ENCODE measurements around the gene SIK2.

The SIK2 gene

DNA sequence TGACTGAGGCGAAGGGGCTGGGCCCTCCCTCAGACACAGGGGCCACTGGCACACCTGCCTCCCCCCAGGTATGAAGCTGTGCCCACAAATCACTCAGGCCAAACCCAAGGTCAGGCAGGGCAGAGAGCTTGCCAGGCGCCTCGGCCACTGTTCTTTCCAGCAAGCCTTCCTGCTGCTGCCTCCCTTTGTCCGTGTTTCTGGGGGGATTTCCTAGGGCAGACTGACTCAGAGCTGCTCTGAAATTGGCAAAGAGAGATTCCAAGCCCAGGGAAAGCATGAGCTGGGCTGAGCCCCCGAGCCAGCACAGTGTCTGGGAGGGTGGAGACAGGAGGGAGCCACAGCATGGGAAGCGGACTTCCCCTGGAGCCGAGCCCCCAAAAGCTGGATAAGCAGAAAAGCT lies 130.8 kb downstream of the SIK2 start:
- H2BK12ac ChIP-seq (ENCODE audit: low read length in 2 of 2): peak overlapping the region in 1 of 2 experiments; percentile 85
- peak overlapping the region; percentile 67 for H4K8ac ChIP-seq (ENCODE audit: low read length)
- no peak overlapping the region for H3K4me2 ChIP-seq (ENCODE audit: low read length, poor library complexity, severe bottlenecking)
- H3K4me1 ChIP-seq (ENCODE audit: control insufficient read depth, insufficient read depth, low read depth, low read length): peaks cover 56% of the 10 kb centered on the region
- no peak overlapping the region for H3K23ac ChIP-seq (ENCODE audit: low read length in 2 of 2)
- no peak overlapping the region for H2AFZ ChIP-seq (ENCODE audit: low read depth, low read length)
- peaks cover 2 to 16% of the 10 kb centered on the region in 2 experiments for H3K36me3 ChIP-seq (ENCODE audit: control insufficient read depth in 1 of 2, insufficient read depth in 2 of 2, low read depth in 1 of 2, low read length in 2 of 2)
- peak overlapping the region; percentile 24 for H3K27ac ChIP-seq (ENCODE audit: low read length, poor library complexity, severe bottlenecking)
- peaks cover 7% of the 10 kb centered on the region for H3K79me1 ChIP-seq (replicated peaks; ENCODE audit: low read length, poor library complexity, severe bottlenecking)
- H3K9ac ChIP-seq (ENCODE audit: low read length): peak overlapping the region; percentile 98
- no peak overlapping the region for H3K14ac ChIP-seq (ENCODE audit: low read length in 2 of 2)
- H3K4ac ChIP-seq (ENCODE audit: low read depth in 1 of 2, low read length in 2 of 2): peak overlapping the region in 1 of 2 experiments; percentile 5
- WGBS: 69% methylated on average over 7 of the region's 7 CpGs
- no peak overlapping the region for H2BK15ac ChIP-seq (ENCODE audit: low read depth, poor library complexity, severe bottlenecking)
- H2BK120ac ChIP-seq (ENCODE audit: low read depth, low read length): no peak overlapping the region
- peak overlapping the region; percentile 5 to 15 for H3K18ac ChIP-seq (ENCODE audit: low read depth in 1 of 2, low read length in 2 of 2)
- peak; percentile 87 for DNase-seq
- peak overlapping the region in 1 of 2 experiments; percentile 59 for H3K4me3 ChIP-seq (ENCODE audit: insufficient read depth in 1 of 2, low read depth in 1 of 2, low read length in 2 of 2)
- H3K9me3 ChIP-seq (ENCODE audit: control insufficient read depth, low read length): no peaks in the 10 kb centered on the region
- H2AK5ac ChIP-seq (ENCODE audit: low read length, severe bottlenecking): peak overlapping the region; percentile 88
- no peak overlapping the region for H2BK5ac ChIP-seq (ENCODE audit: low read depth, low read length, poor library complexity, severe bottlenecking)
- peak overlapping the region; percentile 23 for H4K91ac ChIP-seq (ENCODE audit: low read length)
- no peaks in the 10 kb centered on the region for H3K27me3 ChIP-seq (ENCODE audit: control insufficient read depth in 1 of 2, insufficient read depth in 1 of 2, low read length in 2 of 2)

DNA sequence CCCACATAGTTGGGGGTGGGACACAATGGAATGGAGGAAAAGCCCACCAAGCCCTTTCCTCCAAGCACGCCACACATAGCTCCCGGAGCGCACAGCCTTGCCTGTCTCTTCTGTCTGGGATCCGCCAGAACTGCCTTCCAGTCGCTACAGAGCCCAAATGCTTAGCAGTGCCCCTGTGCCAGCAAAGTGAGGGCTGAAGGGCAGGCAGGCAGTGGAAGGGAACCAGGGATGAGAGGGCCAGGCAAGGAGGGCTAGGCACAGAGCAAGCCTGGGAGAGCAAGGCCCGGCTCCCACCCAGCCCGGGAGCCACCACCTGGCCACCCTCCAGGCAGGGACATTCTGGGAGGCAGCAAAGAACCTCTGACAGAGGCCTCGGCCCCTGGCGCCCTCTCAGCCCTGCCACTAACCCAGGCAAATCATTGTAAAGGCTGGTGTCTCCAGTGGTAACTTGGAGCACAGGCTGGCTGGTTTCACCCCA lies 131.4 kb downstream of the SIK2 start:
- Histone ChIP-seq H2BK5ac (ENCODE audit: low read depth, low read length, poor library complexity, severe bottlenecking) (no peak overlapping the region), H3K9me3 (ENCODE audit: control insufficient read depth, low read length) (no peaks in the 10 kb centered on the region), H3K4ac (ENCODE audit: low read depth in 1 of 2, low read length in 2 of 2) (peak overlapping the region; percentile 20 to 90), H2BK15ac (ENCODE audit: low read depth, poor library complexity, severe bottlenecking) (peak overlapping the region; percentile 15), H3K36me3 (ENCODE audit: control insufficient read depth in 1 of 2, insufficient read depth in 2 of 2, low read depth in 1 of 2, low read length in 2 of 2) (peaks cover 6 to 20% of the 10 kb centered on the region in 2 experiments), H2AFZ (ENCODE audit: low read depth, low read length) (no peak overlapping the region), H3K9ac (ENCODE audit: low read length) (peak overlapping the region; percentile 98), H3K18ac (ENCODE audit: low read depth in 1 of 2, low read length in 2 of 2) (peak overlapping the region; percentile 50 to 75), H3K79me1 (replicated peaks; ENCODE audit: low read length, poor library complexity, severe bottlenecking) (peaks cover 7% of the 10 kb centered on the region), H3K23ac (ENCODE audit: low read length in 2 of 2) (no peak overlapping the region), H2BK120ac (ENCODE audit: low read depth, low read length) (peak overlapping the region; percentile 65), H4K91ac (ENCODE audit: low read length) (peak overlapping the region; percentile 96), H2BK12ac (ENCODE audit: low read length in 2 of 2) (peak overlapping the region; percentile 85 to 89), H3K4me3 (ENCODE audit: insufficient read depth in 1 of 2, low read depth in 1 of 2, low read length in 2 of 2) (peak overlapping the region in 1 of 2 experiments; percentile 6), H3K4me1 (ENCODE audit: control insufficient read depth, insufficient read depth, low read depth, low read length) (peaks cover 59% of the 10 kb centered on the region), H2AK5ac (ENCODE audit: low read length, severe bottlenecking) (peak overlapping the region; percentile 88), H3K4me2 (ENCODE audit: low read length, poor library complexity, severe bottlenecking) (no peak overlapping the region), H3K14ac (ENCODE audit: low read length in 2 of 2) (peak overlapping the region in 1 of 2 experiments; percentile 82), H3K27me3 (ENCODE audit: control insufficient read depth in 1 of 2, insufficient read depth in 1 of 2, low read length in 2 of 2) (no peaks in the 10 kb centered on the region), H4K8ac (ENCODE audit: low read length) (peak overlapping the region; percentile 42), H3K27ac (ENCODE audit: low read length, poor library complexity, severe bottlenecking) (peak overlapping the region; percentile 24)
- 91% methylated on average over 9 of the region's 9 CpGs for WGBS
- DNase-seq: no peak

DNA sequence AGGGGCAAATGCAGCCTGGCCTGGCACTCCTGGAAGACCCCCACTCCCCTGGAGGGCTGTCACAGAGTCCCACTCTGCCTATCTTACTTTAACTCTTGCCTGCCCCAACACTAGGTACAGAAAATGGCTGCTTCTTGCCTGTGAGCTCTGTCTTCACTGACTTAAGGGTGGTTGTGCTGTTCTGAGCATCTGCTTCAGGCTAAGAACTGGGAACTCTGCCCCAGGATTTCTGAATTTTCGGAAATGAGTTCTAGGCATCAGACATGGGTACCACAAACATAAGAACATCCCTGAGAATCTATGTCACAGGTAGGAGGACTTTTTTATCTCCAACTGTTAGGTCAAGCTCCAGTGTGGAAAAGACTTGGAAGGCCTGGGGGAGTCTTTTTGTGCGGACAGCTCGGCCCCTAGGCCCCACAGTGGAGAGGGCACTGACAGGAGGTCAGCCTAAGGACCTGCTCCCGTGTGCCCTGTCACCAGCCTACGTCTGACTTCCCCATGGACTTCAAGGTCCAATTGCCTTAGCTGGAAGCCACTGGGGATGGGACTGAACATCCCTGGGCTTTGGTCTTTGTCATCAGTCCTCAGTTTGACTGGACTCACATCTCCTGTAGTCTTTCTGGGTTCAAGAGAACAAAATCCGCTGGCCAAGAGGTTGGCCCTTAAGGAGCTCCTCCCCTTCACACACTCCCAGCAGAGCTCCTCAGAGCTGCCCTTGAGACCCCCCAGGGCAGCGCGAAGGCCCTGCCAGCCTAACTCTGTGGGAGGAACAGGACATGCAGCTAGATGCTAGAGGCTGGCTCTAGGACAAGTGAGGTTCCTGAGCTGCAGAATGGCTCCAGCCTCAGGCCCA lies 132.1 kb downstream of the SIK2 start:
- peak overlapping the region; percentile 10 to 90 for H3K4ac ChIP-seq (ENCODE audit: low read depth in 1 of 2, low read length in 2 of 2)
- H3K23ac ChIP-seq (ENCODE audit: low read length in 2 of 2): no peak overlapping the region
- peaks cover 59% of the 10 kb centered on the region for H3K4me1 ChIP-seq (ENCODE audit: control insufficient read depth, insufficient read depth, low read depth, low read length)
- H3K27ac ChIP-seq (ENCODE audit: low read length, poor library complexity, severe bottlenecking): peak overlapping the region; percentile 90
- no peak overlapping the region for H3K14ac ChIP-seq (ENCODE audit: low read length in 2 of 2)
- H2BK15ac ChIP-seq (ENCODE audit: low read depth, poor library complexity, severe bottlenecking): peak overlapping the region; percentile 85
- no peaks in the 10 kb centered on the region for H3K27me3 ChIP-seq (ENCODE audit: control insufficient read depth in 1 of 2, insufficient read depth in 1 of 2, low read length in 2 of 2)
- DNase-seq: no peak
- H3K9ac ChIP-seq (ENCODE audit: low read length): peak overlapping the region; percentile 98
- WGBS: 84% methylated on average over 7 of the region's 8 CpGs
- H3K4me2 ChIP-seq (ENCODE audit: low read length, poor library complexity, severe bottlenecking): no peak overlapping the region
- peak overlapping the region; percentile 50 to 97 for H3K18ac ChIP-seq (ENCODE audit: low read depth in 1 of 2, low read length in 2 of 2)
- H2AK5ac ChIP-seq (ENCODE audit: low read length, severe bottlenecking): peak overlapping the region; percentile 88
- peak overlapping the region in 1 of 2 experiments; percentile 73 for H3K4me3 ChIP-seq (ENCODE audit: insufficient read depth in 1 of 2, low read depth in 1 of 2, low read length in 2 of 2)
- H3K9me3 ChIP-seq (ENCODE audit: control insufficient read depth, low read length): no peaks in the 10 kb centered on the region
- peak overlapping the region; percentile 96 for H4K91ac ChIP-seq (ENCODE audit: low read length)
- H3K79me1 ChIP-seq (replicated peaks; ENCODE audit: low read length, poor library complexity, severe bottlenecking): peaks cover 7% of the 10 kb centered on the region
- H2BK12ac ChIP-seq (ENCODE audit: low read length in 2 of 2): peak overlapping the region; percentile 89 to 91
- H3K36me3 ChIP-seq (ENCODE audit: control insufficient read depth in 1 of 2, insufficient read depth in 2 of 2, low read depth in 1 of 2, low read length in 2 of 2): peaks cover 11 to 18% of the 10 kb centered on the region in 2 experiments
- peak overlapping the region; percentile 65 for H2BK120ac ChIP-seq (ENCODE audit: low read depth, low read length)
- peak overlapping the region; percentile 82 for H4K8ac ChIP-seq (ENCODE audit: low read length)
- peak overlapping the region; percentile 3 for H2BK5ac ChIP-seq (ENCODE audit: low read depth, low read length, poor library complexity, severe bottlenecking)
- no peak overlapping the region for H2AFZ ChIP-seq (ENCODE audit: low read depth, low read length)

DNA sequence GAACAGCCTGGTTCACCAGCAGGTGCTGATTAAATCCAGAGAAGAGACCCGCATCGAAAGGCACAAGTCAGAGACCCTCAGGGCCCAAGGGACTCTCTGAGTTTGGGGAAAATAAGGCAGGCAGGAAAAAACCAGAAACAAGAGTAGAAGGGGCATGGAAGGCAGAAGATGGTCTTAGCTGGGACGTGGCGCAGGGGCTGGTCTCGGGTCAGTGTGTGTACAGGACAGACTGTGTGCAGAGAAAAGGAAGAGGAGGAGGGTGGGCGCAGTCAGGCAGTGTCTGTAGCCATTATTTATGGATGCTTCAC lies 132.7 kb downstream of the SIK2 start:
- H3K23ac ChIP-seq (ENCODE audit: low read length in 2 of 2): no peak overlapping the region
- peak overlapping the region; percentile 3 for H2BK5ac ChIP-seq (ENCODE audit: low read depth, low read length, poor library complexity, severe bottlenecking)
- peak overlapping the region; percentile 1 for H3K4me2 ChIP-seq (ENCODE audit: low read length, poor library complexity, severe bottlenecking)
- peaks cover 16 to 18% of the 10 kb centered on the region in 2 experiments for H3K36me3 ChIP-seq (ENCODE audit: control insufficient read depth in 1 of 2, insufficient read depth in 2 of 2, low read depth in 1 of 2, low read length in 2 of 2)
- H2BK12ac ChIP-seq (ENCODE audit: low read length in 2 of 2): peak overlapping the region; percentile 89 to 91
- H3K79me1 ChIP-seq (replicated peaks; ENCODE audit: low read length, poor library complexity, severe bottlenecking): peaks cover 6% of the 10 kb centered on the region
- H3K14ac ChIP-seq (ENCODE audit: low read length in 2 of 2): peak overlapping the region in 1 of 2 experiments; percentile 2
- H4K91ac ChIP-seq (ENCODE audit: low read length): peak overlapping the region; percentile 87
- peak overlapping the region; percentile 88 for H2AK5ac ChIP-seq (ENCODE audit: low read length, severe bottlenecking)
- H3K27ac ChIP-seq (ENCODE audit: low read length, poor library complexity, severe bottlenecking): peak overlapping the region; percentile 90
- H3K18ac ChIP-seq (ENCODE audit: low read depth in 1 of 2, low read length in 2 of 2): peak overlapping the region; percentile 35 to 97
- no peaks in the 10 kb centered on the region for H3K27me3 ChIP-seq (ENCODE audit: control insufficient read depth in 1 of 2, insufficient read depth in 1 of 2, low read length in 2 of 2)
- H2BK15ac ChIP-seq (ENCODE audit: low read depth, poor library complexity, severe bottlenecking): peak overlapping the region; percentile 70
- 69% methylated on average over 5 of the region's 6 CpGs for WGBS
- no peak for DNase-seq
- no peak overlapping the region for H2AFZ ChIP-seq (ENCODE audit: low read depth, low read length)
- H3K9ac ChIP-seq (ENCODE audit: low read length): peak overlapping the region; percentile 98
- H3K4ac ChIP-seq (ENCODE audit: low read depth in 1 of 2, low read length in 2 of 2): peak overlapping the region; percentile 10 to 82
- peak overlapping the region in 1 of 2 experiments; percentile 73 for H3K4me3 ChIP-seq (ENCODE audit: insufficient read depth in 1 of 2, low read depth in 1 of 2, low read length in 2 of 2)
- peaks cover 55% of the 10 kb centered on the region for H3K4me1 ChIP-seq (ENCODE audit: control insufficient read depth, insufficient read depth, low read depth, low read length)
- no peaks in the 10 kb centered on the region for H3K9me3 ChIP-seq (ENCODE audit: control insufficient read depth, low read length)
- peak overlapping the region; percentile 39 for H4K8ac ChIP-seq (ENCODE audit: low read length)
- H2BK120ac ChIP-seq (ENCODE audit: low read depth, low read length): peak overlapping the region; percentile 55
